ENCODE data around the gene GMPR. TPM values are rescaled to one million over a fixed set of nuclear protein-coding genes. Genes with fewer than 3 reads are reported as not detected.

GMPR gene
- total RNA-seq, 1 experiment from 2014 or later, result 24.0 TPM

GRCh38 chr6:16199804-16200203, 38.6 kb upstream of the GMPR start:
- Histone ChIP-seq H3K9me2 (ENCODE audit: insufficient read depth) (no peaks in the 10 kb centered on the region), H3K27me3 (ENCODE audit: insufficient read depth, low read length) (no peaks in the 10 kb centered on the region), H3K4me3 (replicated peaks in 1 of 2; ENCODE audit: low read depth in 1 of 2, low read length in 2 of 2) (no peak overlapping the region), H4K20me1 (ENCODE audit: insufficient read depth) (no peaks in the 10 kb centered on the region), H3K9me3 (ENCODE audit: control insufficient read depth in 1 of 2, insufficient read depth in 1 of 2, low read depth in 1 of 2, low read length in 2 of 2) (no peaks in the 10 kb centered on the region), H3K4me1 (ENCODE audit: control insufficient read depth in 1 of 2, insufficient read depth in 2 of 2, low read length in 2 of 2) (no peaks in the 10 kb centered on the region), H3K27ac (ENCODE audit: low read depth, low read length) (no peak overlapping the region), H3K36me3 (ENCODE audit: control insufficient read depth in 1 of 2, insufficient read depth in 2 of 2, low read length in 2 of 2) (no peaks in the 10 kb centered on the region), H3K79me2 (ENCODE audit: insufficient read depth, low read length) (no peaks in the 10 kb centered on the region), H3K9ac (ENCODE audit: low read length) (no peak overlapping the region), H2AFZ (ENCODE audit: low read depth, low read length, poor library complexity, severe bottlenecking) (no peak overlapping the region), H3K4me2 (ENCODE audit: low read length) (no peak overlapping the region)
- DNase-seq (ENCODE audit: low read depth, low spot score), result no peak
- RAD21 ChIA-PET (ENCODE audit: low non-redundant PET in 1 of 2, low total read pairs in 2 of 2, uncharacterized antibody in 2 of 2, unreplicated experiment in 2 of 2), result no interaction called here
- intact Hi-C loops (cut with micrococcal nuclease), result no loop called here
- BruUV-seq (replicated peaks), result no TSS peak
- ATAC-seq, result no peak
- POLR2A ChIA-PET, result no interaction called here
- CTCF ChIA-PET, result interaction anchor here (2.6 kb wide), 1 partner anchor 17 kb away, joined by 11 read pairs; no protein-coding TSS in a partner anchor
- no peak for TF ChIP-seq RAD21 (IDR thresholded peaks at IDR 0.05; ENCODE audit: low read depth)
- TF ChIP-seq ELF1 (IDR thresholded peaks at IDR 0.05; ENCODE audit: borderline replicate concordance, low read depth), result no peak
- TF ChIP-seq EGR1 (IDR thresholded peaks at IDR 0.05; ENCODE audit: low read depth), result no peak

DNA sequence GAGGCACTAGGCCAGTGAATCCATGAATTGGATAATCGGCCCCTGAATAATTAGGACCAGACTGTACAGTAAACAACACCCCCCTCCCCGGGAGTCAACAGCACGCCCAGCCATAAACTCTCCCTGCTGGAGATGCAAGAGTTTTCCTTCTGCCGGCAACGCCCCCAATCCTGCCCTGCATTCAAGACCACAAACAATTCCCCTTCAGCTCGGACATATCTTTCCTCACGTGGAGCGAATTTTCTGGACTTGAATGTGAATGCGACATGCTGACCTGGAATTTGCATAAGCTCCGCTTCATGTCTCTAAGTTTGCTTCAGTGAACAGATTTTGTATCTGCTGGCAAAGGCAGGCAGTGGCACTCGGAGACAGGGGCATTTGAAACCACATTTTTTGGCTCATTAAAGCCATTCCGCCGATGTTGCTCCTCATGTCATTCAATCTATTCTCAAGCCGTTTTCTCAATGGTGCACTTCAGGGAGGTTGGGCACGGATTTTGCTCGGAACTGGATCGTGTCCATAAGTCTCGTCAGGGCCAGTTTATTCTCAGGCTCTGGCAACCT, 38.0 kb upstream of the GMPR start:
- H3K4me3 ChIP-seq (replicated peaks in 1 of 2; ENCODE audit: low read depth in 1 of 2, low read length in 2 of 2), result no peak overlapping the region
- POLR2A ChIA-PET, result no interaction called here
- intact Hi-C loops (cut with micrococcal nuclease), result no loop called here
- no peak overlapping the region for H3K27ac ChIP-seq (ENCODE audit: low read depth, low read length)
- CTCF ChIA-PET, result interaction anchor here (0.7 to 2.6 kb wide), 2 partner anchors 17 to 1993 kb away, joined by 3 to 11 read pairs; no protein-coding TSS in a partner anchor
- RAD21 ChIA-PET (ENCODE audit: low non-redundant PET in 1 of 2, low total read pairs in 2 of 2, uncharacterized antibody in 2 of 2, unreplicated experiment in 2 of 2), result interaction anchor here in 1 of 2 experiments (0.6 to 1.1 kb wide), 2 partner anchors 361 to 509 kb away, joined by 5 read pairs; no protein-coding TSS in a partner anchor
- no peak for DNase-seq (ENCODE audit: low read depth, low spot score)
- no peaks in the 10 kb centered on the region for H3K27me3 ChIP-seq (ENCODE audit: insufficient read depth, low read length)
- no peaks in the 10 kb centered on the region for H3K36me3 ChIP-seq (ENCODE audit: control insufficient read depth in 1 of 2, insufficient read depth in 2 of 2, low read length in 2 of 2)
- no peaks in the 10 kb centered on the region for H4K20me1 ChIP-seq (ENCODE audit: insufficient read depth)
- ATAC-seq, result no peak
- no peaks in the 10 kb centered on the region for H3K4me1 ChIP-seq (ENCODE audit: control insufficient read depth in 1 of 2, insufficient read depth in 2 of 2, low read length in 2 of 2)
- no peaks in the 10 kb centered on the region for H3K9me3 ChIP-seq (ENCODE audit: control insufficient read depth in 1 of 2, insufficient read depth in 1 of 2, low read depth in 1 of 2, low read length in 2 of 2)
- no peak overlapping the region for H2AFZ ChIP-seq (ENCODE audit: low read depth, low read length, poor library complexity, severe bottlenecking)
- H3K9ac ChIP-seq (ENCODE audit: low read length), result no peak overlapping the region
- no peaks in the 10 kb centered on the region for H3K79me2 ChIP-seq (ENCODE audit: insufficient read depth, low read length)
- no peak overlapping the region for H3K4me2 ChIP-seq (ENCODE audit: low read length)
- H3K9me2 ChIP-seq (ENCODE audit: insufficient read depth), result no peaks in the 10 kb centered on the region
- BruUV-seq (replicated peaks), result no TSS peak
- TF ChIP-seq RAD21 (IDR thresholded peaks at IDR 0.05; ENCODE audit: low read depth) (no peak), POLR2A (IDR thresholded peaks at IDR 0.05; ENCODE audit: borderline replicate concordance, extremely low read depth, insufficient read depth, insufficient read length) (no peak), EZH2phosphoT487 (IDR thresholded peaks at IDR 0.05; ENCODE audit: borderline replicate concordance) (no peak), POLR2AphosphoS5 (IDR thresholded peaks at IDR 0.05; ENCODE audit: low read depth, low read length) (no peak), CEBPB (IDR thresholded peaks at IDR 0.05; ENCODE audit: low read depth) (no peak), ZNF274 (IDR thresholded peaks at IDR 0.05; ENCODE audit: low read depth, low read length) (no peak), JUND (IDR thresholded peaks at IDR 0.05) (no peak), FOSL1 (IDR thresholded peaks at IDR 0.05; ENCODE audit: low read depth) (no peak), ZBTB33 (IDR thresholded peaks at IDR 0.05; ENCODE audit: extremely low read depth, insufficient replicate concordance, low read length) (no peak), REST (IDR thresholded peaks at IDR 0.05; ENCODE audit: low read depth) (no peak), SIN3A (IDR thresholded peaks at IDR 0.05; ENCODE audit: low read depth) (no peak)
- TF ChIP-seq, protein P1, sequence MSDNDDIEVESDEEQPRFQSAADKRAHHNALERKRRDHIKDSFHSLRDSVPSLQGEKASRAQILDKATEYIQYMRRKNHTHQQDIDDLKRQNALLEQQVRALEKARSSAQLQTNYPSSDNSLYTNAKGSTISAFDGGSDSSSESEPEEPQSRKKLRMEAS (IDR thresholded peaks at IDR 0.05), result no peak
- TF ChIP-seq, protein P2, sequence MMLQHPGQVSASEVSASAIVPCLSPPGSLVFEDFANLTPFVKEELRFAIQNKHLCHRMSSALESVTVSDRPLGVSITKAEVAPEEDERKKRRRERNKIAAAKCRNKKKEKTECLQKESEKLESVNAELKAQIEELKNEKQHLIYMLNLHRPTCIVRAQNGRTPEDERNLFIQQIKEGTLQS (IDR thresholded peaks at IDR 0.05), result no peak
